Astrocyte of the spinal cord (primary cell): ENCODE results near the gene SAMD15.
"Not testable (repeated sequence)": the region's sequence is repeated elsewhere in the genome, so short reads cannot be mapped to it uniquely, and the experiment has no call there.

ENCODE experiments used
- DNase-seq: peaks from one replicate; pipeline ENCODE4 v3.0.0; 2011; ENCODE audit warnings: low read depth, low spot score
- H3K4me3 ChIP-seq: 2 replicates; pipeline ENCODE4 v1.5.1; 2011; ENCODE audit warnings: low read depth, mild to moderate bottlenecking, low read length, moderate library complexity
- in situ Hi-C: cut with HindIII; loops from 2 replicates; pipeline ENCODE4 v1.10.0; 2017; ENCODE audit warnings: low sequenced_read_pairs
- TF ChIP-seq, protein P1 (sequence below): IDR thresholded peaks from 2 replicates; pipeline ENCODE4 v1.5.1; 2012; ENCODE audit warnings: low read depth, mild to moderate bottlenecking, low read length, inconsistent platforms

Gene SAMD15

DNA sequence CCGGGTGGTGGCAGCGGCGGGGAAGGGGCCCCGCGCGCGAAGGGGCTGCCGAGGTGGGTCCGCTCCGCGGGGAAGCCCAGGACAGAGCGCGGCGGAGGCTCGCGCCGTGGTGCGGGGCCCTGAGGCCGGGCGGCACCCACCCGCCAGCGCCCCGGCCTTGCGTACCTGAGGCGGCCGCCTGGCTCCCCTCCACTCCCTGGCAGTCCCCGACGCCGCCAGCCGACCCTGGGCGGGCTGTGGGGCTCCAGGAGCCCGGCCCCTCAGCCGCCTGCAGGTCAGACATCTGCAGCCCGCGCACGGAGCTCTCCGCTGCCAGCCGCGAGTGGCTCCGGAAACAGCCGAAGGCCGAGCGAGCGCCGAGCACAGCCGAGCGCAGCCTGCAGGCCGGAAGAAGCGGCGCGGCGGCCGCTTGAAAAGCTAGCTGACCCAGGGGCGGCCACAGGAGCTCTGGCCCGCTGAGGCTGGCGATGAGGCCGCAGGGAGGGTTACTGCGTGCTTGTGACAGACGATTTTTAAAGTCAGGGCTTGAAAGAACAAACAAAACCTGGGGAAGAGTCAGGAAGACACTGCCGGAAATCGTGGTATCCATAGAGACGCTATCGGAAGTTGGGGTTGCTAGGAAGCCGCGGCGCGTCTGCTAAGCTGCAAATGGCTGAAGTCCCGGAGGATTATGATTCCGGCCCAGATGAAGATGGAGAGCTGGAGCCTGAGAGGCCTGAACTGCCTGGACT, at the start of gene SAMD15, which contains the start of gene TMED8:
TSS of gene SAMD15 (plus strand) at position 609 of the 731 bp plus-strand sequence. CDS start at position 649, 40 bp downstream.
TSS of gene TMED8 (minus strand) at position 324 of the 731 bp plus-strand sequence. CDS start at position 283, 41 bp downstream.
- in situ Hi-C loops: no loop called here
- peak; percentile 87 for DNase-seq
- TF ChIP-seq, protein P1, sequence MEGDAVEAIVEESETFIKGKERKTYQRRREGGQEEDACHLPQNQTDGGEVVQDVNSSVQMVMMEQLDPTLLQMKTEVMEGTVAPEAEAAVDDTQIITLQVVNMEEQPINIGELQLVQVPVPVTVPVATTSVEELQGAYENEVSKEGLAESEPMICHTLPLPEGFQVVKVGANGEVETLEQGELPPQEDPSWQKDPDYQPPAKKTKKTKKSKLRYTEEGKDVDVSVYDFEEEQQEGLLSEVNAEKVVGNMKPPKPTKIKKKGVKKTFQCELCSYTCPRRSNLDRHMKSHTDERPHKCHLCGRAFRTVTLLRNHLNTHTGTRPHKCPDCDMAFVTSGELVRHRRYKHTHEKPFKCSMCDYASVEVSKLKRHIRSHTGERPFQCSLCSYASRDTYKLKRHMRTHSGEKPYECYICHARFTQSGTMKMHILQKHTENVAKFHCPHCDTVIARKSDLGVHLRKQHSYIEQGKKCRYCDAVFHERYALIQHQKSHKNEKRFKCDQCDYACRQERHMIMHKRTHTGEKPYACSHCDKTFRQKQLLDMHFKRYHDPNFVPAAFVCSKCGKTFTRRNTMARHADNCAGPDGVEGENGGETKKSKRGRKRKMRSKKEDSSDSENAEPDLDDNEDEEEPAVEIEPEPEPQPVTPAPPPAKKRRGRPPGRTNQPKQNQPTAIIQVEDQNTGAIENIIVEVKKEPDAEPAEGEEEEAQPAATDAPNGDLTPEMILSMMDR: peak; percentile 21

DNA sequence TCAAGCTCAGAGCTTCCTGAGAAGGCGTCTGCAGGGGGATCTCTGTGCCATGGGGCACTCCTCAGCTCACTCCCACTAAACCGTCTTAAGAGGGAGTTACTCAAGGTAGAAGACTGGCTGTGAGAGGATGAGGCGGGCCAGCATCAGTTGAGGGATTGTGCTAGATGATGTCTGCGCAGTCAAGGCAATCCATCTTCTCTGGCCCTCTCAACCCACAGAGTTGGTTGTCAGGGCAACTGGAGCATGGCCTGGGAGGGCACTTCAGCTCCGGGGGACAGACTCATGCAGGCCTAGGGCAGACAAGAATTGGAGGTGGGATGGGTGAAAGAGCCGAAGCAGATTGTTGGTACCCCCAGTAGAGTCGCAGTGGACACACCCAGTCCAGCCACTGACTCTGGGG, 47.3 kb upstream of the SAMD15 start:
- in situ Hi-C loops: no loop called here
- TF ChIP-seq, protein P1: no peak
- DNase-seq: no peak
- no peak overlapping the region for H3K4me3 ChIP-seq

More for the DNA sequence above, at the start of gene SAMD15, which contains the start of gene TMED8:
- H3K4me3 ChIP-seq: peak within 1 kb of the TSS; percentile 87

DNA sequence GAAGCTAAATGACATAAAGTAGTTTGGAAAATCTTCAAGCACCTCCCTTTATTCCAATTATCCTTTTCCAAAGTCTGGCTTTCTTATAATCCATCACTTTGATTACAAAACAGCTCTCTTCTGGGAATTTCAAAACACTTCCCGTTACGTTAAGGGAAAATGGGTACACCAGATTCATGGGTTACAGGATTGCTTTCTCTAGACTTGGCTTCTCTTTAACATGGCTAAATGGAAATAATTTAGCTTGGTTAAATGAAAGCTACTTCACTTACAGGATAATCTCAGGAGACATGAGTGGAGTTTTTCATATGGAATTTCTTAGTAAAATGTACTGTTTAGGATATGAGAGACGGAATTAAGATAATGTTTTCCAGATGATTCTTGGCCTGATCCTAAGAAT, 41.6 kb upstream of the SAMD15 start:
- in situ Hi-C loops: no loop called here
- TF ChIP-seq, protein P1: no peak
- DNase-seq: no peak
- no peak overlapping the region for H3K4me3 ChIP-seq

DNA sequence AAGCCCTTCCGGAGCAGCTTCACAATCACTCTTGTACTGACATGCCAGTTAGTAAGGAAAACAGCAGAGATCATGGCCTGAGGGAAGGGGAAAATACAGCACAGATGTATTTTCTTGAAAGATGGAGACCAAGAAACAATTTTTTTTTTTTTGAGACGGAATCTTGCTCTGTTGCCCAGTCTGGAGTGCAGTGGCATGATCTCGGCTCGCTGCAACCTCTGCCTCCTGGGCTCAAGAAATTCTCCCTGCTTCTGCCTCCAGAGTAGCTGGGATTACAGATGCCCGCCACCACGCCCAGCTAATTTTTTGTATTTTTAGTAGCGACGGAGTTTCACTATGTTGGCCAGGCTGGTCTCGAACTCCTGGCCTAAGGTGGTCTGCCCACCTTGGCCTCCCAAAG, 39.9 kb upstream of the SAMD15 start:
- in situ Hi-C loops, H3K4me3 ChIP-seq, DNase-seq: not testable (repeated sequence)

DNA sequence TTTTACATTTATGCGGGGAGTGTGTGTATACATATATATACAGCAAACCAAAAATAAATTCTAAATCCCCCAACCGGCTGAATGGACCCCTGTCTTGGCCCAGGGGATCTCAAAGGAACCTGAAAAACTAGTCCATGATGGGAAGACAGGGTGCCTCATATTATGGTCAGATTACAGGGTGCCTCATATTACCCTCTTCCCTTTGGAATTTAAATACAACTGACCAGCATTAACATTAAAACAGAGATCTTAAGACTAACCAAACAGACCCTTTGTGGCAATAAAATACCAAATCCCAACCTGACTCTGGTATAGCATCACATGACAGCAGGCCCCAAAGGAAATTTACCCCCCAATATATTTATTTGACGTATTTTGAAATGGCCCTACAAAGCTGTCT, 39.3 kb upstream of the SAMD15 start:
- no peak for DNase-seq
- TF ChIP-seq, protein P1: no peak
- no peak overlapping the region for H3K4me3 ChIP-seq
- in situ Hi-C loops: no loop called here

DNA sequence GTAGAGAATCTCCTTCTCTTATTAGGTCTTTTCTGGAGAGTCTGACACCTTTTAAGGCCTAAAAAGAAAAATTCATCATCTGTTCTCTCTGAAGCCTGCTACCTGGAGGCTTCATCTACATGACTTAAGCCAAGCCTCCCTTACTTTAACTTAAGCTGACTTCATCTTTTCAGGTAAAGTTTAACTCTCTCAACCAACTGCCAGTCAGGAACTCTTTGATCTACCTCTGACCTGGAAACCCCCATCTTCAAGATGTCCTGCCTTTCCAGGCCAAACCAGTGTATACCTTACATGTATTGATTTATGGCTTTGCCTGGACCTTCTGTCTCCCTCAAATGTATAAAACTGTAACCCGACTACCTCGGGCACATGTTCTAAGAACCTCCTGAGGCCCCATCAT, 38.9 kb upstream of the SAMD15 start:
- no peak for DNase-seq
- in situ Hi-C loops: no loop called here
- TF ChIP-seq, protein P1: no peak
- no peak overlapping the region for H3K4me3 ChIP-seq

DNA sequence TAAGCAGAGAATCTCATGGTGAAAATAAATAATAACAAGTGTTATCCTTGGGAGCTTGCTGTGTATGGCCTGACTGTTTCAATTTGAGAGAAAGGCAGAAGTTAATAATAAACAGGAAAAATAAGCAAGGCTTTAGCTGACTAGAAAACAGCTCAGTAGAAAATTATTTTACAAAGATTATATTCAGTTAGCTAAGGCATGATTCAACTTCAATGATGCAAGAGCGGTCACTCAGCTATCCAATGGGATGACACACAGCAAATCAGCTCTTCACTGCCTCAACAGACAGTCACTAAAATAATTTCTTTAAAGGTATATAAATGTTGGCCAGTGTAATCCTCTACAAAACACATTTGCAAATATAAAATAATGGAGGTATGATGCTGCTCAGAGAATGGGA, 37.8 kb upstream of the SAMD15 start:
- in situ Hi-C loops: no loop called here
- no peak for DNase-seq
- no peak overlapping the region for H3K4me3 ChIP-seq
- TF ChIP-seq, protein P1: no peak
